ENCODE results near the gene ENG. TPM values are rescaled to one million over a fixed set of nuclear protein-coding genes. Genes with fewer than 3 reads are reported as not detected.

The ENG gene
- total RNA-seq, 1 experiment from 2014 or later: 25.1 TPM

DNA sequence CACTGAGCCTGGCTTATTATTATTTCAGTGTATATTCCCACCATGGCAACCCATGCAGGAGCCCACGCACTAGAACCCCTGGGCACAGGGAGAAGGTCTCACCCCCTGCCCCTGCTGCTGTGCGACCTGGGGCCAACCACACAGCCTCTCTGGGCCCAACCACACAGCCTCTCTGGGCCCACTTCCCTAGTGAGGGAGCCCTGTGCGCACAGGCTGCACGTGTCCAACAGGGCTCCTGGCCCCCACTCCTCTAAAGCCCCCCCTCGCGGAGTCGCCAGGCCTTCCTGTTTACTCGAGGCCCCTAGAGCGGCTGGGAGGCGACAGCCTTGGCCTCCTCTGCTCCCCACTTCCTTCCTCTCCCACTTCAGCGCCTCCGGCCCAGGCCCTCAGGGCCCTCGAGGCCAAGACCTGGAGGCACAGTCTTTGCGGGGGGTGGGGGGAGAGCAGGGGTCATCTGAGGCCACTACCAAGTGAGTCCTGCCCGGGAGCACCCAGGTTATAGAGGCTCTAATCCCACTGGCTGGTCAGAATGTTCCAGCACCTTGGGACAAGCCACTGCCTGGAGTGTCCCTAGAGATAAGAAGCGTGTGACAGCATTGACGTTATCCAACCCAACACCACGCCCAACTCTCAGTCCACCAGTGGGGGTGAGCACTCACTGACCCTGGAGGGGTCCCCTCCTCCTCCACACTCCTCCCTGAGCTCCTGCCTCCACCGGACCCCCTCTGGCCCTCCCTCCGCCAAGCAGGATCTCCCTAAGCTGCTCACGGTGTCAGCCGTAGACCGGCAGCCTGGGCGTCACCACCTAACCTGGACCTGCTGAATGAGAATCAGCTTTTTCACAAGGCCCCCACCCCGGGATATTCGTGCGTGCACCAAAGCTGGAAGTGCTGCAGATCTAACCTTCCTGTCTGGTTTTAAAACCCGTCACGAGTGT, 7.9 kb upstream of the ENG start:
- ATAC-seq (no peak), DNase-seq (ENCODE audit: low read depth, low spot score) (no peak)
- H3K4me3 ChIP-seq (ENCODE audit: low read depth in 2 of 2, low read length in 2 of 2): no peak overlapping the region
- no peaks in the 10 kb centered on the region for H3K36me3 ChIP-seq (ENCODE audit: control insufficient read depth, insufficient read depth, low read length)
- ChIA-PET POLR2A (no interaction called here), CTCF (no interaction called here)
- H3K9me3 ChIP-seq (ENCODE audit: control insufficient read depth, insufficient read depth, low read depth, low read length): no peaks in the 10 kb centered on the region
- intact Hi-C loops (cut with micrococcal nuclease; ENCODE audit: unreplicated experiment) (no loop called here), in situ Hi-C loops (cut with HindIII; ENCODE audit: low pct_unique_long_range_greater_than_20kb, low sequenced_read_pairs) (no loop called here)
- peaks cover 4% of the 10 kb centered on the region; the same call in 1 of the 2 replicates for H3K4me1 ChIP-seq (ENCODE audit: control insufficient read depth, insufficient read depth, low read length)
- TF ChIP-seq, protein P1, sequence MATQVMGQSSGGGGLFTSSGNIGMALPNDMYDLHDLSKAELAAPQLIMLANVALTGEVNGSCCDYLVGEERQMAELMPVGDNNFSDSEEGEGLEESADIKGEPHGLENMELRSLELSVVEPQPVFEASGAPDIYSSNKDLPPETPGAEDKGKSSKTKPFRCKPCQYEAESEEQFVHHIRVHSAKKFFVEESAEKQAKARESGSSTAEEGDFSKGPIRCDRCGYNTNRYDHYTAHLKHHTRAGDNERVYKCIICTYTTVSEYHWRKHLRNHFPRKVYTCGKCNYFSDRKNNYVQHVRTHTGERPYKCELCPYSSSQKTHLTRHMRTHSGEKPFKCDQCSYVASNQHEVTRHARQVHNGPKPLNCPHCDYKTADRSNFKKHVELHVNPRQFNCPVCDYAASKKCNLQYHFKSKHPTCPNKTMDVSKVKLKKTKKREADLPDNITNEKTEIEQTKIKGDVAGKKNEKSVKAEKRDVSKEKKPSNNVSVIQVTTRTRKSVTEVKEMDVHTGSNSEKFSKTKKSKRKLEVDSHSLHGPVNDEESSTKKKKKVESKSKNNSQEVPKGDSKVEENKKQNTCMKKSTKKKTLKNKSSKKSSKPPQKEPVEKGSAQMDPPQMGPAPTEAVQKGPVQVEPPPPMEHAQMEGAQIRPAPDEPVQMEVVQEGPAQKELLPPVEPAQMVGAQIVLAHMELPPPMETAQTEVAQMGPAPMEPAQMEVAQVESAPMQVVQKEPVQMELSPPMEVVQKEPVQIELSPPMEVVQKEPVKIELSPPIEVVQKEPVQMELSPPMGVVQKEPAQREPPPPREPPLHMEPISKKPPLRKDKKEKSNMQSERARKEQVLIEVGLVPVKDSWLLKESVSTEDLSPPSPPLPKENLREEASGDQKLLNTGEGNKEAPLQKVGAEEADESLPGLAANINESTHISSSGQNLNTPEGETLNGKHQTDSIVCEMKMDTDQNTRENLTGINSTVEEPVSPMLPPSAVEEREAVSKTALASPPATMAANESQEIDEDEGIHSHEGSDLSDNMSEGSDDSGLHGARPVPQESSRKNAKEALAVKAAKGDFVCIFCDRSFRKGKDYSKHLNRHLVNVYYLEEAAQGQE (IDR thresholded peaks at IDR 0.05; ENCODE audit: insufficient read depth in 1 of 2, low read depth in 2 of 2, low read length in 1 of 2): no peak
- TF ChIP-seq SIN3A (IDR thresholded peaks at IDR 0.05; ENCODE audit: borderline replicate concordance, insufficient read depth, low read depth, low read length): no peak
- TF ChIP-seq TCF7L2 (IDR thresholded peaks at IDR 0.05; ENCODE audit: low read depth, low read length): no peak
- TF ChIP-seq, protein P2, sequence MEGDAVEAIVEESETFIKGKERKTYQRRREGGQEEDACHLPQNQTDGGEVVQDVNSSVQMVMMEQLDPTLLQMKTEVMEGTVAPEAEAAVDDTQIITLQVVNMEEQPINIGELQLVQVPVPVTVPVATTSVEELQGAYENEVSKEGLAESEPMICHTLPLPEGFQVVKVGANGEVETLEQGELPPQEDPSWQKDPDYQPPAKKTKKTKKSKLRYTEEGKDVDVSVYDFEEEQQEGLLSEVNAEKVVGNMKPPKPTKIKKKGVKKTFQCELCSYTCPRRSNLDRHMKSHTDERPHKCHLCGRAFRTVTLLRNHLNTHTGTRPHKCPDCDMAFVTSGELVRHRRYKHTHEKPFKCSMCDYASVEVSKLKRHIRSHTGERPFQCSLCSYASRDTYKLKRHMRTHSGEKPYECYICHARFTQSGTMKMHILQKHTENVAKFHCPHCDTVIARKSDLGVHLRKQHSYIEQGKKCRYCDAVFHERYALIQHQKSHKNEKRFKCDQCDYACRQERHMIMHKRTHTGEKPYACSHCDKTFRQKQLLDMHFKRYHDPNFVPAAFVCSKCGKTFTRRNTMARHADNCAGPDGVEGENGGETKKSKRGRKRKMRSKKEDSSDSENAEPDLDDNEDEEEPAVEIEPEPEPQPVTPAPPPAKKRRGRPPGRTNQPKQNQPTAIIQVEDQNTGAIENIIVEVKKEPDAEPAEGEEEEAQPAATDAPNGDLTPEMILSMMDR (IDR thresholded peaks at IDR 0.05): no peak
- TF ChIP-seq POLR2AphosphoS5 (IDR thresholded peaks at IDR 0.05; ENCODE audit: low read depth, low read length): no peak
- no peaks in the 10 kb centered on the region for H3K27me3 ChIP-seq (ENCODE audit: control insufficient read depth, insufficient read depth, low read length)
- H3K27ac ChIP-seq (ENCODE audit: low read length): no peak overlapping the region
- BruUV-seq (replicated peaks): no TSS peak

DNA sequence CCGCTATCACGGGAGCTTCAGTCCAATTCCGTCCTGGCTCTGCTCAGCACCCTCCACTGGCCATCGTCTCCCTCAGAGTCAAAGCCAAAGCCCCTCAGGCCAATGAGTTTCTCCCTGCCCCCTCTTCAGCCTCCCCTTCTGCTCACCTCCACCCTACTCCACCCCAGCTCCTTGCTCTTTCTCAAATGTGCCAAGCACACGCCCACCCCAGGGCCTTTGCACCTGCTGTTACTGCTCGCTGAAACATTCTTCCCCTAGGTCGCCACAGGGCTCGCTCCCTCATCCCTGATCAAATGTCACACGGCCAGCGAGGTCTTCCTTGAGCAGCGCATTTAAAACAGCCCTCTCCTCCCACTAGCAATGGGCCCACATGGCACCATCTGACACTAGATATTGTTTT, 6.3 kb upstream of the ENG start:
- DNase-seq (ENCODE audit: low read depth, low spot score): no peak
- intact Hi-C loops (cut with micrococcal nuclease; ENCODE audit: unreplicated experiment) (no loop called here), in situ Hi-C loops (cut with HindIII; ENCODE audit: low pct_unique_long_range_greater_than_20kb, low sequenced_read_pairs) (no loop called here)
- ChIA-PET POLR2A (no interaction called here), CTCF (no interaction called here)
- Histone ChIP-seq H3K4me1 (ENCODE audit: control insufficient read depth, insufficient read depth, low read length) (peaks cover 4% of the 10 kb centered on the region; the same call in 1 of the 2 replicates), H3K27ac (ENCODE audit: low read length) (no peak overlapping the region), H3K36me3 (ENCODE audit: control insufficient read depth, insufficient read depth, low read length) (no peaks in the 10 kb centered on the region), H3K9me3 (ENCODE audit: control insufficient read depth, insufficient read depth, low read depth, low read length) (no peaks in the 10 kb centered on the region), H3K4me3 (ENCODE audit: low read depth in 2 of 2, low read length in 2 of 2) (no peak overlapping the region), H3K27me3 (ENCODE audit: control insufficient read depth, insufficient read depth, low read length) (no peaks in the 10 kb centered on the region)
- no TSS peak for BruUV-seq (replicated peaks)
- no peak for TF ChIP-seq SIN3A (IDR thresholded peaks at IDR 0.05; ENCODE audit: borderline replicate concordance, insufficient read depth, low read depth, low read length)
- TF ChIP-seq POLR2AphosphoS5 (IDR thresholded peaks at IDR 0.05; ENCODE audit: low read depth, low read length): no peak
- TF ChIP-seq, protein P1 (IDR thresholded peaks at IDR 0.05; ENCODE audit: insufficient read depth in 1 of 2, low read depth in 2 of 2, low read length in 1 of 2): no peak
- TF ChIP-seq, protein P2 (IDR thresholded peaks at IDR 0.05): no peak
- no peak for TF ChIP-seq TCF7L2 (IDR thresholded peaks at IDR 0.05; ENCODE audit: low read depth, low read length)
- no peak for ATAC-seq
